Kasumi-1 (cell line): ENCODE results near the gene BRF1.

Experiments used
- DNase-seq, 2 experiments: peaks; one replicate each; lab custom pipeline; 2025; lab: John Stamatoyannopoulos, UW

Gene BRF1

GRCh38 chr14:105228562-105228961 lies 72.2 kb downstream of the BRF1 start:
- no peak for DNase-seq

- DNase-seq = no peak
Measured at GRCh38 chr14:105227346-105227745, 73.5 kb downstream of the BRF1 start.

GRCh38 chr14:105226198-105226597 lies 74.6 kb downstream of the BRF1 start:
- no peak for DNase-seq

- DNase-seq = no peak
Measured at GRCh38 chr14:105224845-105225570, 75.8 kb downstream of the BRF1 start.

GRCh38 chr14:105223770-105224544 lies 76.8 kb downstream of the BRF1 start:
- no peak for DNase-seq

- DNase-seq = no peak
Measured at GRCh38 chr14:105223260-105223659, 77.5 kb downstream of the BRF1 start.

- DNase-seq = no peak
Measured at GRCh38 chr14:105221598-105222178, 79.1 kb downstream of the BRF1 start.

- no peak for DNase-seq
Measured at GRCh38 chr14:105220699-105221597, 79.9 kb downstream of the BRF1 start.

- DNase-seq = no peak
Measured at GRCh38 chr14:105219753-105220152, 81.0 kb downstream of the BRF1 start.

GRCh38 chr14:105219043-105219612 lies 81.7 kb downstream of the BRF1 start:
- DNase-seq = no peak

- no peak for DNase-seq
Measured at GRCh38 chr14:105218611-105219010, 82.2 kb downstream of the BRF1 start.

GRCh38 chr14:105217774-105218173 lies 83.0 kb downstream of the BRF1 start:
- no peak for DNase-seq

GRCh38 chr14:105216490-105217247 lies 84.1 kb downstream of the BRF1 start:
- DNase-seq = no peak

GRCh38 chr14:105215602-105216001 lies 85.2 kb downstream of the BRF1 start:
- DNase-seq = no peak

GRCh38 chr14:105214324-105214915 lies 86.4 kb downstream of the BRF1 start:
- DNase-seq = no peak

- DNase-seq = no peak
Measured at GRCh38 chr14:105213361-105213760, 87.4 kb downstream of the BRF1 start.

GRCh38 chr14:105212541-105213300 lies 88.1 kb downstream of the BRF1 start:
- DNase-seq = no peak

- DNase-seq = no peak
Measured at GRCh38 chr14:105211758-105212089, 89.1 kb downstream of the BRF1 start.

- DNase-seq = no peak
Measured at GRCh38 chr14:105211086-105211757, 89.6 kb downstream of the BRF1 start.
